ENCODE results near the gene ITGAE. TPM values are rescaled to one million over a fixed set of nuclear protein-coding genes. Genes with fewer than 3 reads are reported as not detected.
"Not testable (repeated sequence)": the region's sequence is repeated elsewhere in the genome, so short reads cannot be mapped to it uniquely, and the experiment has no call there.

ITGAE gene
- total RNA-seq, 4 donors from 2014 or later: 5.7 to 40.5 (median 26.9) TPM

- no peak for TF ChIP-seq POLR2A (IDR thresholded peaks at IDR 0.05)
- TF ChIP-seq, protein P1, sequence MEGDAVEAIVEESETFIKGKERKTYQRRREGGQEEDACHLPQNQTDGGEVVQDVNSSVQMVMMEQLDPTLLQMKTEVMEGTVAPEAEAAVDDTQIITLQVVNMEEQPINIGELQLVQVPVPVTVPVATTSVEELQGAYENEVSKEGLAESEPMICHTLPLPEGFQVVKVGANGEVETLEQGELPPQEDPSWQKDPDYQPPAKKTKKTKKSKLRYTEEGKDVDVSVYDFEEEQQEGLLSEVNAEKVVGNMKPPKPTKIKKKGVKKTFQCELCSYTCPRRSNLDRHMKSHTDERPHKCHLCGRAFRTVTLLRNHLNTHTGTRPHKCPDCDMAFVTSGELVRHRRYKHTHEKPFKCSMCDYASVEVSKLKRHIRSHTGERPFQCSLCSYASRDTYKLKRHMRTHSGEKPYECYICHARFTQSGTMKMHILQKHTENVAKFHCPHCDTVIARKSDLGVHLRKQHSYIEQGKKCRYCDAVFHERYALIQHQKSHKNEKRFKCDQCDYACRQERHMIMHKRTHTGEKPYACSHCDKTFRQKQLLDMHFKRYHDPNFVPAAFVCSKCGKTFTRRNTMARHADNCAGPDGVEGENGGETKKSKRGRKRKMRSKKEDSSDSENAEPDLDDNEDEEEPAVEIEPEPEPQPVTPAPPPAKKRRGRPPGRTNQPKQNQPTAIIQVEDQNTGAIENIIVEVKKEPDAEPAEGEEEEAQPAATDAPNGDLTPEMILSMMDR (IDR thresholded peaks at IDR 0.05): no peak
- WGBS, 2 donors: 78 to 100% methylated on average over 2 to 5 of the region's 6 CpGs
- peaks cover 3 to 16% (median 11%) of the 10 kb centered on the region in 3 donors for H3K4me1 ChIP-seq
- intact Hi-C loops (cut with DNase I): loop anchor here (10.0 kb wide), 1 partner anchor 95 kb away; no protein-coding TSS in a partner anchor
- no peaks in the 10 kb centered on the region for H3K27me3 ChIP-seq
- DNase-seq: no peak
- no peaks in the 10 kb centered on the region for H3K36me3 ChIP-seq
- no peak overlapping the region for H3K27ac ChIP-seq
- H3K4me3 ChIP-seq: no peak overlapping the region
- H3K9me3 ChIP-seq: no peaks in the 10 kb centered on the region
Measured at GRCh38 chr17:3729881-3730280, 71.1 kb downstream of the ITGAE start.

DNA sequence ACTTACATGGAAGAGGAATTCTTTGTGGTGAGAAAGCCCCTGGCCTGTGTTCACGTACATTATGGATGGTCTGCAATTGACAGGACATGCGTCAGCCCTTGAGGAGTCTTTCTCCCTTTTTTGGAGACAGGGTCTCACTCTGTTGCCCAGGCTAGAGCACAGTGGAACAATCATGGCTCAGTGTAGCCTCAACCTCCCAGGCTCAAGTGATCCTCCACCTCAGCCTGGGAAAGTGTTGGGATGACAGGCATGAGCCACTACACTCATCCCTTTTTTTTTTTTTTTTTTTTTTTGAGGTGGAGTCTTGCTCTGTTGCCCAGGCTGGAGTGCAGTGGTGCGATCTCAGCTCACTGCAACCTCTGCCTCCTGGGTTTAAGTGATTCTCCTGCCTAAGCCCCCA lies 72.9 kb downstream of the ITGAE start:
- H3K27me3 ChIP-seq; H3K4me3 ChIP-seq; H3K36me3 ChIP-seq; H3K9me3 ChIP-seq; DNase-seq; H3K27ac ChIP-seq; intact Hi-C loops (cut with DNase I): not testable (repeated sequence)
- WGBS, 2 donors: 95 to 100% methylated on average over 1 to 2 of the region's 3 CpGs
- peaks cover 12 to 22% (median 21%) of the 10 kb centered on the region in 3 donors for H3K4me1 ChIP-seq

- TF ChIP-seq, protein P1 (IDR thresholded peaks at IDR 0.05): no peak
- TF ChIP-seq POLR2A (IDR thresholded peaks at IDR 0.05): no peak
- Histone ChIP-seq H3K36me3 (peaks cover 0 to under 1% (median 0%) of the 10 kb centered on the region in 3 donors), H3K4me1 (peaks cover 18 to 26% (median 23%) of the 10 kb centered on the region in 3 donors), H3K27me3 (no peaks in the 10 kb centered on the region), H3K4me3 (no peak overlapping the region), H3K27ac (no peak overlapping the region), H3K9me3 (no peaks in the 10 kb centered on the region)
- intact Hi-C loops (cut with DNase I): no loop called here
- no peak for DNase-seq
- WGBS, 2 donors: 28 to 33% methylated on average over 2 of the region's 2 CpGs
Measured at GRCh38 chr17:3727041-3727440, 73.9 kb downstream of the ITGAE start.

- H3K27ac ChIP-seq: peak overlapping the region in 3 of 4 donors; percentile 86 to 94 (median 89)
- intact Hi-C loops (cut with DNase I): no loop called here
- WGBS, 2 donors: 42 to 72% methylated on average over 8 to 11 of the region's 27 CpGs
- DNase-seq: no peak
- peak overlapping the region; percentile 66 to 97 (median 82) for H3K4me3 ChIP-seq
- no peaks in the 10 kb centered on the region for H3K9me3 ChIP-seq
- H3K27me3 ChIP-seq: no peaks in the 10 kb centered on the region
- peaks cover 18 to 51% (median 47%) of the 10 kb centered on the region in 3 donors for H3K4me1 ChIP-seq
- peaks cover 0 to 11% (median 0%) of the 10 kb centered on the region in 3 donors for H3K36me3 ChIP-seq
- TF ChIP-seq POLR2A (IDR thresholded peaks at IDR 0.05): no peak
Measured at GRCh38 chr17:3724378-3725077, 76.5 kb downstream of the ITGAE start.

DNA sequence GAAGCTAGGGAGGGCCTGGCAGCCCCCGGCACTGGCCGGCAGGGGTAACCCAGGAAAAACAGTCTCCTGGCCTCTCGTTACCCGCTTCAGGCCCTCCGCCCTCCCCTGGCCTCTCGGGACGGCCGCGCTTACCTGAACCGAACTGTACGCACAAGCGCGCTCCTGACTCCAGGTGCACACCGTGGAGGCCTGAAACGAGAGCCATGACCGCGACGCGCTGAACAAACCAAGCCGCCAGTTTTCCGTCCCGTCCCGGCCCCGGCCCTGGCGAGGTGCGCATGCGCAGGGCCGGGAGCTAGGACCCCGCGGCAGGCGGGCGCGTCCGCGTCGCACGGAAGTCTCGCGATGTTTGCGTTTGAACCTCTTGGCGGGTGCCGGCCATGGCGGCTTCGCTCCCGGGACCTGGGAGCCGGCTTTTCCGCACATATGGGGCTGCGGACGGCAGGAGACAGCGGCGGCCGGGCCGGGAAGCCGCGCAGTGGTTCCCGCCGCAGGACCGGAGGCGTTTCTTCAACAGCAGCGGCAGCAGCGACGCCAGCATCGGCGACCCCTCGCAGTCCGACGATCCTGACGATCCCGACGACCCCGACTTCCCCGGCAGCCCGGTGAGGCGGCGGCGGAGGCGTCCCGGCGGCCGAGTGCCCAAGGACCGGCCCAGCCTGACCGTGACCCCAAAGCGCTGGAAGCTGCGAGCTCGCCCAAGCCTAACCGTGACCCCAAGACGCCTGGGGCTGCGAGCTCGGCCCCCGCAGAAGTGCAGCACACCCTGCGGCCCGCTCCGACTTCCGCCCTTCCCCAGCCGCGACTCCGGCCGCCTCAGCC lies 77.2 kb downstream of the ITGAE start, which contains the start of gene HASPIN:
TSS of gene HASPIN (plus strand) at position 348 of the 822 bp plus-strand sequence. CDS start at position 381, 33 bp downstream.
- Histone ChIP-seq H3K4me1 (peaks cover 18 to 55% (median 50%) of the 10 kb centered on the region in 3 donors), H3K27ac (peak within 1 kb of the TSS; percentile 86 to 95 (median 92)), H3K27me3 (no peaks in the 10 kb centered on the region), H3K9me3 (no peaks in the 10 kb centered on the region), H3K4me3 (peak within 1 kb of the TSS; percentile 66 to 97 (median 82)), H3K36me3 (peaks cover 0 to 19% (median 0%) of the 10 kb centered on the region in 3 donors)
- 0% methylated on average over 2 of the region's 98 CpGs; no CpG with 5 or more reads in 1 of the 2 donors for WGBS, 2 donors
- intact Hi-C loops (cut with DNase I): no loop called here
- no peak for DNase-seq
- TF ChIP-seq POLR2A (IDR thresholded peaks at IDR 0.05): peak in 3 of 4 donors; percentile 20 to 75 (median 38)
- TF ChIP-seq, protein P1 (IDR thresholded peaks at IDR 0.05): peak in 4 of 6 experiments; percentile 17 to 46 (median 40)
